Gastroesophageal sphincter (tissue), 3 donors: ENCODE data around the gene MPZL1.

Experiments
- CTCF ChIP-seq, 4 experiments: fragments of 200-600 bp in 2 of 4; fragments of 450-650 bp in 2 of 4; sonication (generic) in 1 of 4; IDR thresholded peaks; one replicate each; pipeline ENCODE4 v1.5.1; 2017 to 2019; ENCODE audit warnings: antibody characterized with exemption in 4 of 4, mild to moderate bottlenecking in 2 of 4, moderate library complexity in 2 of 4
- EP300 ChIP-seq: sonication (generic); formaldehyde crosslinking; IDR thresholded peaks from one replicate; pipeline ENCODE4 v1.6.1; 2017; ENCODE audit warnings: antibody characterized with exemption, mild to moderate bottlenecking
- POLR2A ChIP-seq, 2 donors: fragments of 450-650 bp; IDR thresholded peaks; one replicate each; pipeline ENCODE4 v1.6.1; 2017; ENCODE audit warnings: antibody characterized with exemption in 2 of 2, mild to moderate bottlenecking in 2 of 2, moderate library complexity in 1 of 2

DNA sequence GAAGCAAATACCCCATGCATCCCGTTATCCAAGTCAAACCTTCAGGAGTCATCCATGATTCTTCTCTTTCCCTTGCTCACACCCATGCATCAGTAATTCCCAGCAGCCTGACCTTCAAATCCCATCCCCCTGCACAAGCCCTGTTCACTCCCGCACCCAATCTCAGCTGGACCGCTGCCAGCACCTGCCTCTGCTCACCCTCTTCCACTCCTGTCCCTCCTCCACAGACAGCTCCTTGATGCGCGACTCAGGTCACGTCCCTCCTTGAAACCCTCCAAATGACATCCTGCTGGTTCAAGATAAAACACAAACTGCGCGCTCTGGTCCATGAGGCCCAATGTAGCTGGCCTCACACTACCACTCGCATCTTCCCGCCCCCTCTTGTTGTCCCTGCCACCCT is 43.4 kb upstream of the MPZL1 start:
- TF ChIP-seq CTCF (IDR thresholded peaks at IDR 0.05) (no peak), POLR2A (IDR thresholded peaks at IDR 0.05) (no peak), EP300 (no peak)
